GM18951 (cell line): ENCODE data around the gene LRRC27.

Experiments
- POLR2A ChIP-seq: IDR thresholded peaks from 4 replicates; pipeline ENCODE4 v1.6.1; 2011; ENCODE audit warnings: mild to moderate bottlenecking; ENCODE audit not compliant: insufficient read length, insufficient read depth; ENCODE audit errors: extremely low read depth
- in situ Hi-C: fragments of 300-500 bp; cut with MboI; formaldehyde crosslinking; loops from one replicate; pipeline ENCODE4 v1.12.0; 2022; ENCODE audit warnings: low sequenced_read_pairs, mixed read lengths, inconsistent platforms; ENCODE audit not compliant: unreplicated experiment

Gene LRRC27

DNA sequence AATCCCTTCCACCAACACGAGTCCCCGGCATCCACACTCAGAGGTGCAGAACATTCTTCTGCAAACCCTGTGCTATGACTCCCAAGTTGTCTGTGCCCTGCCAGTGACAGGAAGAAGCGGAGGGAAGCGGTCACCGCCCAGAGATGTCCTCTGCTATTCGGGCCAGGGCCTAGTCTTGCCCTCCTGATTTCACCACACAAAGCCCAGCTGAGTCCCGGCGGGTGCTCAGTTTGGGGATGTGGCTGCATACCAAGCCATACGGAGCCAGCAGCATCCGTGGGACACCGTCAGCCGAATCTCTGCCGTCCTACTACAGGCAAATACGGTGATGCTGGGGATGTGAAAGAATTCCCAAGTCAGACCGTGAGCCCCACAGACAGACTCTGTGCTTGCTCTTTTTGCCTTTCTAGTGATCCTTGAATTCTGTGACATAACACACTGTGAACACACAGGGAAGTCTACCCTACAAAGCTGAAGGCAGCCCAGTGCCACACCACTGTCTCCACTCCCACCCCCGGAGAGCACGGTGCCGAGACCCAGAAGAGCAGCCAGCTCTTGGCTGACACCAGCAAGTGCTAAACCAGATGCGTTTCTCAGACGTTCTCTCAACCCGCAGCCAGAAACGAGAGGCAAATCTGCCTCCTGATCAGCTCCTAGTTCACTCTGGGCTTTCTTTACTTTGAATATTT is 26.2 kb upstream of the LRRC27 start:
- no peak for TF ChIP-seq POLR2A
- in situ Hi-C loops: no loop called here

DNA sequence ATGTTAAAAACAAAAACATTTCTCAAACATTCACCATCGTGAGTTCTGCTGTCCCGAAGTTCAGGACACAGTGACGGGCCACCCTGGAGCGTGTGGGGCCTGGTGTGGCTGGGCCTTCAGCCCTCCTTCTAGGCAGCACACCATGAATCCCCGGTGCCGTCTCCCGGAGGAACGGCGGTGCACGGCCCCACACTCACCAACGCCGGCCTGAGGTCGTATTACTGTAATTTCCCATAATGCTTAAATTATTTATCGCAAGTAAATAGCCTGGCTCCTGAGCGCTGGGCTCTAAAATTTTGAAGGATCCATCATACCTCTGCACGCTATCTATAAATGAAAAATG is 25.7 kb upstream of the LRRC27 start:
- in situ Hi-C loops: no loop called here
- no peak for TF ChIP-seq POLR2A

DNA sequence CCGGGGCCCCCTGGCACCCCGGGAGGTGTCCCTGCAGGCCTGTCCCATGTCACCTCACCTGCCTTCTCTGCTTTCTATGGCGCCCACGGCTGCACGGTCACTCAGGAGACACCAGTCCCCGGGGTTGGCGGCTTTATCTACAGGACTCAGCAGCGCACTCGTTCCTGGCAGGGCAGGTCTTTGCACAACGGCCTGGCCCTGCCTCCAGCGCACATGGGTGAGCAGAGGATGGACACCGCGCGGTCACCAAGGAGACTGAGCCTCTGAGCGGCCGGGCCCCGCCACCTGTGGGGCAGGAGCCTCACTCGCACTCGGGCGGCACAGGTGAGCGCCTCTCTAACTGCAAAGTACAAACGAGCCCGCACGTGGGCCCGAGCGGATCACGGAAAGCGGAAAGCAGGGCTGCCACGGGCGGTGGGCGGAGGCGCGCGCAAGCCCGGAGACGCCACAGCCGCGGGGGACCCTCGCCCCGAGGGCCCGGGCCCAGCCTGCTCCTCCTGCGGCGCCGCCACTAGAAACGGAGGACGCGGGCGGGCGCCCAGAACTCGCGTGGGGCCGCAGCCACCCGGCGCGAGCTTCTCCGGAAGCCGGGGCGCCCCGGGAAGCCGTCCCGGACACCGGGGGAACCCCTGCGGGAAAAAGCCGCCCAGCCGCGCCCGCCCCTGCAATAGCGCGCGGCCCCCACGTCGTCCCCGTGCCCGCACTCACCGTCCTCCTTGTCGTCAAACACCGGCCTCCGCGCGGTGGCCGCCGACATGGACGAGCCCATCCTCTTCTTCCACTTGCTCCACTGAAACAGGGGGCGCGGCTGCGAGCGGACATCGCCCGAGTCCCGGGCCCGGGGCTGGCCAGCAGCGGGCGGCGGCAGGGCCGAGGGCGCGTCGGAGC is 24.9 kb upstream of the LRRC27 start:
- in situ Hi-C loops: no loop called here

DNA sequence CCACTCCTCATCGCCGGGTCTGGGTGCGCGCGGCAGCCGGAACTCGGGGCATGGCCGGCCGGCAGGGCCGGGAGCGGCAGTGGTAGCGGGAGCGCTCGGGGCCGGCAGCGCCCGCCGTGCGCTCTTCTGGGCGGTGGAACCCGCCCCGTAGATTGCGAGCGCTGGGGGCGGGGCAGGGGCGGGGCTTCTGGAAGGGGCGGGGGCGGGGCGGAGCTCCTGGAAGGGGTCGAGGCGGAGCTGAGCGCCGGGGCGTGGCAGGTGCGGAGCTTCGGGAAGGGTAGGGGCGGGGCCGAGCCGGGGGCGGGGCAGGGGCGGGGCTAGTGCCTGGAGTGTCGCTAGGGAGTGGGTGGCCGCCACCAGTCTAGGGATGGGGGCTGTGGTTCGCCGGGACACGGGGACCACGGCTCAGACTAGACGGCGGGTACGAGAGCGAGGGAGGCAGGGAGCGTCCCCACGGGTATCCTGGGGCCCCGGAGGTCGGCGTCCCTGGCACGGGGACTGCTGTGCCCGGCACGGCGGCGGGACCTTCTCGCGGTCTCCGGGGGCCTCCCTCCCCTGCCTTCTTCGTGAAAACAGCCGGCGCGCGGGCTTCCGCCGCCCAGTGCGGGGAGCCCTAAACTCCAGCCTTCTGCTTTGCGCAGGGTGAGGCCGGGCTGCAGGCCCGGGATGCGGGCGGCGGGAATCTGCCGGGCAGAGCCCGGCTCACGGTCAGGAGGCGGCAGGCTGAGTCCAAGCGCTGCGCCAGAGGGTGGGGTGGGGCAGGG is 24.0 kb upstream of the LRRC27 start, which contains the start of gene STK32C:
Gene STK32C (minus strand): TSS at position 128 of the 764 bp plus-strand sequence. CDS start 117 bp downstream, at position 11.
- TF ChIP-seq POLR2A: peak; percentile 44
- in situ Hi-C loops: no loop called here

More for the DNA sequence above, 24.9 kb upstream of the LRRC27 start:
- TF ChIP-seq POLR2A: no peak

DNA sequence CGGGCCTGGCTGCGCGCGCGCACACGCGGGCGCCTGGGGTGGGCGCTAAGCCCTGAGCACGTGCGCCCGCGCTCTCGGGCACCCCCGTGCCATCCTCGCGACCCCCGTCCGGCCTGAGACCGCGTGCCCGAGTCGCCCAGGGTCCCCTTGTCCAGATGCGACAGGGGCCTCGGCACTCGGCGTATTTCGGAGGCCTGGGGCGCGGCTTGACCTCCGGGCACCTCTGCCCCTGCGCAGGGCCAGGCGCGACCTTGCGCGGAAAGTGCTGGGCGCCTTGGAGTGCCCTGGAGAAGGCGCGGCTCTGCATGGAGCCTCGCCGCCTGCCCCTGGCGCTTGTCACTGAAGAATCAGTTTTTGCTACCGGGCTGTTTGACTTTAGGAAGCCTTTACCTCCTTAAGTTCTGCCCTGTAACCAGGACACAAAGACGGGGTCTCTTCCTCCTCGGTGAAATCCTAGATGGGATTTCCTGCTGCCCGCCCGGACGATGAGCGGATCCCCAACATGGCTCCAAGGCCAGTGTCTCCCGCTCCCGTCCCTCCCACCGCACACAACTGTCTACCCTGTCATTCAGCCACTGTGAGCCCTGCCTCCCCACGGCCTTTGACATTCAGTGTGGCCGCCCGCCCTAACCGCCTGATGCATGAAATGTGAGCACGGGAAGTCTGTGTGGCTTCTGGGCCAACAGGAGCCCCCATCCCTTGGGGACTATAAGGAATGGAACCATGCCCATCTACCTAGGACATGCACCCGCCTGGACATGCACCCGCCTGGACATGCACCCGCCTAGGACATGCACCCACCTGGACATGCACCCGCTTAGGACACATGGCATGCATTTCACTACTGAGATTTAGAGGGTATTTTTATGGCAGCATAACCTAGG is 23.2 kb upstream of the LRRC27 start:
- in situ Hi-C loops: no loop called here
- TF ChIP-seq POLR2A: no peak

DNA sequence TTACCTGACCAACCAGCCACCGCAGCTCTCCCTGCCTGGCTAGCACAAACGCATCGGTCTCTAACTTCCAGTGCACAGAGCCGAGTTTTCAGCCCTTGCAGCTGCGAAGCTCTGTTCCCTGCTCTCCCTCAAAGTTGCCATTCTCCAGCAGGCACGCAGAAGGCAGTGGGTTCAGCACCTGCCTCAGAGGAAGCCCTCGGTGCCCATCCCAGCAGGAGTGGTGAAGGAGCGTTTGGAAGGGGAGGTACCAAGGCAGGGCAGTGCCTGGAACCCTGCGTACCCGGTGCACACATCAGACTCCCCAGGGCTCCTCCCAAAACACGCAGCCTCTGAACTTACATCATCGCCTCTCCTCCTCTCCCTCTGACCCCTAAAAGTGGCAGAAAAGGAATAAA is 22.5 kb upstream of the LRRC27 start:
- TF ChIP-seq POLR2A: no peak
- in situ Hi-C loops: no loop called here

DNA sequence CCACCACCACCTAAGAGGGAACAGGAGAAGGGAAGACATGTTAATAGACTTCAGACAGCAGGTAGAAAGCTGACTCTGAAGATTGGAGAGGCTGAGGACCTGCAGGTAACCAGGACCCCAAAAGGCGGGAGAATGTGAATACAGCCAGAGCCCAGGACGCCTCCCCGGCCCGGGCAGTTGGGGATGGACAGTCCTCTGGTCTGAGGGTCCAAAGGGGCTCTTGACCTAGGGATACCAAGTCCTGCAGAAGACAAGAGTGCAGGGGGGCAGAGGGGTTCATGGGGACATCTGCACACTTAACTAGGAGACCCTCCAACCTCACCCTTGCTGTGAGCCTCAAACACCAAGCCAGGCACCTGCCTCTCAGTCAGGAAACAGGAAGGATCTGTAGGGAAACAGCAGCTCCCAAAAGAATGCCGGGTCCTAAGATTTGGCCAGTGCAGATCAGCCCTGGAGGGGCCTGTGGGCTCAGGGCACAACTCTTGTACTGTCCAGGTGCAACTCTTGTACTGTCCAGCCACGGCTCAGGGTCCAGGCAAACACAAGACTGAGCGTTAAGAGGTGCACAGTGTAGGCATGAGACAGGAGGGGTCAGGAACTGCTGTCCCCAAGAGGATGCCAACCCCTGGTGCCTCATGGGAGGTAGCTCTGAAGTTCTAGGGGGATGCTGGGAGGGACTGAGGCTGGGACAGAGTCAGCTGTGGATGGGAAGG is 22.0 kb upstream of the LRRC27 start:
- no peak for TF ChIP-seq POLR2A
- in situ Hi-C loops: no loop called here

DNA sequence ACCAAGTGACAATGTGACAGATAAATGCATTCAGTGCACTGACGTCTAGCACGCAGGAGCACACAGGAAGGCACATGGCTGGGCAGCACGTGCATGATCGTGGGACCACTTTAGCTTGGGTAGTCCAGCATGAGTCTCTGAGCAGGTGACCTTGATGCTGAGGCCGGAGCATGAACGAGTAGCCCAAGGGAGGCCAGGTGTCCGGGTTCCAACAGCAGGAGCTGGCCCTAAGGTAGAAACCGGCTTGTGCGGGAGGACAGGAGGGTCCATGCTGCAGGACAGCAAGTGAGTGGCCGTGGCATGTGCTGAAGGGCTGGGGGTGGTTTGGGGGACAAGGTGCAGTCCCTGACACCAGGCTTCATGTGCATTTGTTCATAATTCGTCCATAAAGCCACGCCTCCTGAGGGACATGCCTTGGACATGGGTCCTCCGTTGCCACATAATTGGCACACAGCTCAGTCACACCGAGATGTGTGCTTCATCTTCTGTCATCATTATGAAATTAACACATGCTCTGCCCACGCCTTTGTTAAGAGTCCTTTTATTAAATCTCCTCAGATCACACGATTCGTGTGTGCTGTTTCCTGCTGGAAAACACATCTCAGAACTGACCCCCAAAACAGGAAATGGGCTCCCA is 21.2 kb upstream of the LRRC27 start:
- TF ChIP-seq POLR2A: no peak
- in situ Hi-C loops: no loop called here

DNA sequence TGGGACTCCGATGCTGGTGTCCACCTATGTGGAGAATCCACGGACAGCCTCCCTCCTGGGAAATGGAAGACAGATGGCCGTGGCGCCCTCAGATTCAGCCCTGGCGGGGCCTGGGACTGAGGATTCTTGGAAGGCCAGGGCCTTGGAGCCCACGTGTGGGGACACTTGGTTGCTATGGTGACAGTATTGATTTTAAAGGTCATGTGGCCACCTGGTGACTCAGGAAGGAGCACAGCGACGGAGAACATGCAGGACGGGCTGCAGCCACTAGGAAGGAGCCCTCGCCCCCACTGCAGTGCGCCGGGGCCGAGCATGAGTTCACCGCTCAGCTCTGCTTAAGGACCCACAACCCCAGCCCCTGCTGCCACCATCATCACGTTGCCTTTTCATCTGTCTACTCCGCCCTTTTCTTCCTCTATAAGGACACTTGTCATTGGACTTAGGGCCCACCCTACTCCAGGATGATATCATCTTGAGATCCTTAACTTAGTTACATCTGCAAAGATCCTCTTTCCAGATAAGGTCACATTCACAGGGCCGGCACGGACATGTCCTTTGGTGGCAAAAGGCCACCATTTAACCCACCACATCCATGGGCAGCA is 20.6 kb upstream of the LRRC27 start:
- in situ Hi-C loops: no loop called here
- TF ChIP-seq POLR2A: no peak

DNA sequence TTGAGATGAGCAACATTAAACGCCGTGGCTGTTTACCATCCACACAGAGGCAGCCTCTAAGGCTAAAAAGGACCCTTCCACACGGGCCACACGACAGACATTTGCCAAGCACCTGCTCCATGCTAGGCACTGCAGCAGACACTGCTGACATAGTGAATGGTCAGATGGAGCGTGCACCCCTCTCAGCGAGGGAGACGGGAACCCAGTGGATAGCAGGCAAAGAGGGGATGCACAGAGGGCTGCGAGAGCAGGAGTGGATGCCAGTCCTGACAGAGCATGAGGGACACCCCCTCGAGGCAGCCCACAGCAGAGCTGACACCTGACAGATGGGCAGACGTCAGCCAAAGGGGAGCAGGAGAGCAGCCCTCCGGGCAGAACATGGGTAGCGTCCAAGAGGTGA is 18.7 kb upstream of the LRRC27 start:
- in situ Hi-C loops: no loop called here
- TF ChIP-seq POLR2A: no peak

DNA sequence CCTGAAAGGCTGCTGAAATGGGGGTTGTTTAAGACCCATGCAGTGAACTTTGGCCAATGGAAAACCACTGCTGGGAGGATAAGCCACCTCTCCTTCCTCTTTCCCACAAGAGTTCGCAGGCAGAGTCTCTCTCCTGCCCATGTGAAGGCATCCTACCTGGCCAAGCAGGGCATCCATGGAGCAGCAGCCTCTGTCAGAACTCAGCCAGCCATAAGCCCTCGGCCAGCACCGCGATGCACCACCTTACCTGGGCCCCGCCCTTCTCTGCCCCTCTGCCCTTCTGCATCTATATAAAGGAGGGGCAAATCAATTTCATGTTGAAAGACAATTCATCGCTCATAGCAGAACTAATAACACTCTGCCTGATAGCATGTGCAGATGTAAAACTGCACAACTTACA is 18.1 kb upstream of the LRRC27 start:
- TF ChIP-seq POLR2A: no peak
- in situ Hi-C loops: no loop called here
